ENCODE results near the gene TP53I13. TPM values are rescaled to one million over a fixed set of nuclear protein-coding genes. Genes with fewer than 3 reads are reported as not detected.

Gene TP53I13
- total RNA-seq, 3 donors from 2014 or later, result 40.9 to 53.9 (median 42.1) TPM

DNA sequence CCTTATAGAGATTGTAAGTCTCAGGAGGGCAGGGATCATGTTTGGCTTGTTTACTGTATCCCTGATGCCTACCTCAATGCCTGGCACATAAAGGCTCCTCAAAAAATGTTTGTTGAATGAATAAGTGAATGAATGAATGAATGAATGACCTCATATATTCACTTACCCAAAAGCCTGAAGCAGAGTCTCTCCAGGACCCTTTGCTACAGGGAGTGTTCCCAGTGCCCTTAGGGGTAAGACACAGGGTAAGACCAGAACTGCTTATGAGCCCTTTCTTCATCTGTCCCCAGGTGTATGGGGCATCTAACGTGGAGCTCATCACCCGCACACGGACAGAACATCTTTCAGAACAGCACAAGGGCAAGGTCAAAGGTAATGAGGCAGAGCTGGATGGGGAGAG, 41.9 kb downstream of the TP53I13 start:
- H3K36me3 Mint-ChIP-seq (ENCODE audit: insufficient read depth), result no peaks in the 10 kb centered on the region
- H3K27me3 Mint-ChIP-seq (ENCODE audit: low read depth), result no peaks in the 10 kb centered on the region
- H3K4me1 Mint-ChIP-seq (ENCODE audit: low read depth), result peaks cover 18% of the 10 kb centered on the region
- DNase-seq (no peak), ATAC-seq (no peak)
- H3K4me3 Mint-ChIP-seq, result no peak overlapping the region
- no peaks in the 10 kb centered on the region for H3K9me3 Mint-ChIP-seq

- Mint-ChIP-seq H3K4me3 (no peak overlapping the region), H3K36me3 (ENCODE audit: insufficient read depth) (no peaks in the 10 kb centered on the region), H3K4me1 (ENCODE audit: low read depth) (peaks cover 26% of the 10 kb centered on the region), H3K27me3 (ENCODE audit: low read depth) (no peaks in the 10 kb centered on the region), H3K9me3 (no peaks in the 10 kb centered on the region)
- ATAC-seq (no peak), DNase-seq (no peak)
Observed at GRCh38 chr17:29611351-29612093, 43.0 kb downstream of the TP53I13 start.

GRCh38 chr17:29612094-29612403, 43.5 kb downstream of the TP53I13 start:
- ATAC-seq, result no peak
- Mint-ChIP-seq H3K9me3 (no peaks in the 10 kb centered on the region), H3K4me3 (no peak overlapping the region), H3K36me3 (ENCODE audit: insufficient read depth) (no peaks in the 10 kb centered on the region), H3K27me3 (ENCODE audit: low read depth) (no peaks in the 10 kb centered on the region), H3K4me1 (ENCODE audit: low read depth) (peaks cover 31% of the 10 kb centered on the region)
- no peak for DNase-seq

GRCh38 chr17:29612404-29613280, 44.1 kb downstream of the TP53I13 start:
- no peaks in the 10 kb centered on the region for H3K27me3 Mint-ChIP-seq (ENCODE audit: low read depth)
- no peak for ATAC-seq

GRCh38 chr17:29613352-29613837, 44.9 kb downstream of the TP53I13 start:
- Mint-ChIP-seq H3K9me3 (no peaks in the 10 kb centered on the region), H3K4me1 (ENCODE audit: low read depth) (peaks cover 37% of the 10 kb centered on the region), H3K27me3 (ENCODE audit: low read depth) (no peaks in the 10 kb centered on the region), H3K4me3 (peak overlapping the region; percentile 63), H3K36me3 (ENCODE audit: insufficient read depth) (no peaks in the 10 kb centered on the region)
- ATAC-seq (peak; percentile 47 to 56), DNase-seq (peak; percentile 95)

More at GRCh38 chr17:29612404-29613280, 44.1 kb downstream of the TP53I13 start:
- no peaks in the 10 kb centered on the region for H3K9me3 Mint-ChIP-seq
- peak overlapping the region; percentile 49 for H3K4me3 Mint-ChIP-seq
- no peak for DNase-seq
- H3K4me1 Mint-ChIP-seq (ENCODE audit: low read depth), result peaks cover 37% of the 10 kb centered on the region
- H3K36me3 Mint-ChIP-seq (ENCODE audit: insufficient read depth), result no peaks in the 10 kb centered on the region

GRCh38 chr17:29613856-29614255, 45.4 kb downstream of the TP53I13 start:
- peaks cover 37% of the 10 kb centered on the region for H3K4me1 Mint-ChIP-seq (ENCODE audit: low read depth)
- H3K36me3 Mint-ChIP-seq (ENCODE audit: insufficient read depth), result no peaks in the 10 kb centered on the region
- no peaks in the 10 kb centered on the region for H3K9me3 Mint-ChIP-seq
- peak overlapping the region; percentile 63 for H3K4me3 Mint-ChIP-seq
- DNase-seq (no peak), ATAC-seq (no peak)
- H3K27me3 Mint-ChIP-seq (ENCODE audit: low read depth), result no peaks in the 10 kb centered on the region

GRCh38 chr17:29614349-29615047, 46.0 kb downstream of the TP53I13 start:
- Mint-ChIP-seq H3K4me1 (ENCODE audit: low read depth) (peaks cover 37% of the 10 kb centered on the region), H3K27me3 (ENCODE audit: low read depth) (no peaks in the 10 kb centered on the region), H3K9me3 (no peaks in the 10 kb centered on the region), H3K4me3 (peak overlapping the region; percentile 80), H3K36me3 (ENCODE audit: insufficient read depth) (no peaks in the 10 kb centered on the region)
- ATAC-seq, result no peak
- DNase-seq, result no peak

DNA sequence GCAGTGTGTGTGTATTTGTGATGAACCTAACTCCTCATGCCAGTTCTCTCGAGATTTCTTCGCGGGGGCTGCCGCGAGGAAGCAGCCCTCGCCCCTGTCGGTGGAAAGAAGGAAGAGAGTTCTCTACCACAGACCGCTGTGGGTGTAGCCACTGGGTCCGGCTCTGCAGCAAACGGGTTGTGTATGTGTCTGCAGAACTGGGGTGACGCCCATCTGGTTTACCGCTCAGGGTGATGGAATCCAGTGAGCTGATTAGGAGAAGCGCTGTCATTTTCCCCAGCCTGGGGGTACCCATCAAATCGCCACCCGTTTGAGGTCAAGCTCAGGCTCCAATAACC, 46.5 kb downstream of the TP53I13 start:
- DNase-seq, result peak; percentile 51
- Mint-ChIP-seq H3K27me3 (ENCODE audit: low read depth) (no peaks in the 10 kb centered on the region), H3K4me3 (peak overlapping the region; percentile 80), H3K4me1 (ENCODE audit: low read depth) (peaks cover 37% of the 10 kb centered on the region), H3K9me3 (no peaks in the 10 kb centered on the region), H3K36me3 (ENCODE audit: insufficient read depth) (no peaks in the 10 kb centered on the region)
- peak; percentile 9 to 10 for ATAC-seq

DNA sequence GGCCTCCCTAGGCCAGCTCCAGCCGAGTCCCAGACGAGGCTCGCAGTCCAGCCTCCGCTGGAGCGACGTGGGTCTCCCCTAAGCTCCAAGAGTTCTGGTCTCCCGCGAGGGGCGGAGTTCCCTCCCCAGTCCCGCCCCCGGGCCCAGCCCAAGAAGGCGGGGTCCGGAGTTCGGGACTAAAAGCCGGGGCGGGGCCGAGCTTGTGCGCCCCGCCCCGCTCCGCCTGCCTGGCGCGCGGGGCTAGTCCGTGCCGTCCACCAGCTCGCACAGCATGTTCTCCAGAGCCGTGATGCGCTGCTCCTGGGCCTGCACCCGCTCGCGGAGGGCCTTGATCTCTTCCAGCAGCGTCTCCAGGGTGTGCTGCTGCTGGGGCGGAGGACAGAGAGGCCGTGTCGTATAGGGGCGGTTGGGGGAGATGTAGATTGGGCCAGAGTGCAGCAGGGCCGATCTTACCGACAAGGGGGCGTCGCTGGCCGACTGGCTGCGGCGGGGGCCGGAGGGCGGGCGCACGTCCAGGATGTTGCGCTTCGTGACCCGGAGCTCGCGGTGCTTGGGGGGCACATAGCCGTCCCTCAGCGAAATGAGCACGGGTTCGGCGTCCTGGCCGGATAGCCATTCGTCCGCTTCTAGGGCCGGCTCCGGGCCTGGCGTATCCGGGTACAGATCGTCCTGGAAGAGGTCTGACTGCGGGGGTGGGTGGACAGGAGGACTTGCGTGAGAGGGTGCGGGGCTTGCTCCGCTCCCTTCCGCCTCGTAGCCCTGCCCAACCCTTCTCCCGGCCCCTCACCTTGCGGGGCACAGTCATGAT, 47.2 kb downstream of the TP53I13 start:
- peaks cover 37% of the 10 kb centered on the region for H3K4me1 Mint-ChIP-seq (ENCODE audit: low read depth)
- ATAC-seq (peak; percentile 63), DNase-seq (peak; percentile 82)
- H3K9me3 Mint-ChIP-seq, result no peaks in the 10 kb centered on the region
- H3K36me3 Mint-ChIP-seq (ENCODE audit: insufficient read depth), result no peaks in the 10 kb centered on the region
- peak overlapping the region; percentile 80 for H3K4me3 Mint-ChIP-seq
- no peaks in the 10 kb centered on the region for H3K27me3 Mint-ChIP-seq (ENCODE audit: low read depth)

DNA sequence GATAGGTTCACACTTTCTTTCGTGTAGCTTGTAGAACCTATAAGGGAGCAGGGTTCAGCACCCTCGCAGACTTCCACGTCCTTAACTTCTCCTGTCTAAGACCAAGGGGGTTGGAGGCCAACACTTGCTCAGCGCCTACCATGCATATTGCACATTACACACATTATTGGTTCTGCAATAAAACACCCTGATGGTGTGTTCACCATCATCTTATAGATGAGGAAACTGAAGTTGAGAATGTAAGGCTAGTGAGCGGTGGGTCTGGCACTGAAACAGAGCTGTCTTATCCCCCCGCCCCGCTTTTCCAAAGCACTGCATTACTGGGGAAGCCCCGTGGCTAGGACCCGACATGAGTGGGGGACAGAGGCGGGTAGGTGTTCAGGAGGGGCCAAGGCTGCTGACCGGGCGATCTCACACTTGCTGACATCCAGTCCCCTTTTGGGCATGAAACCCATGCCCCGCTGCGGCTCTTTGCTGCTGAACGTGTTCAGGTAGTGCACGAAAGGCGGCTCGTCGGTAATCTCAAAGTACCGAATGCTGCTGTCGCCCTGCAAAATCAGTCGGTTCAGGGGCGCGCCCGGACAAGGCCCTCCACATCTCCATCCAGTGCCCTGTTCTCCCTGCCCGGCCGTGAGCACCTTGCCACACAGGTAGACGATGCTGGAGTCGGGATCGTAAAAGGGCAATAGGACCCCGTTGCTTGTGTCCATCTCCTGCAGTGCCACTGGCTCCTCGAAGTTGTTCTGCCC, 48.0 kb downstream of the TP53I13 start:
- DNase-seq, result no peak

DNA sequence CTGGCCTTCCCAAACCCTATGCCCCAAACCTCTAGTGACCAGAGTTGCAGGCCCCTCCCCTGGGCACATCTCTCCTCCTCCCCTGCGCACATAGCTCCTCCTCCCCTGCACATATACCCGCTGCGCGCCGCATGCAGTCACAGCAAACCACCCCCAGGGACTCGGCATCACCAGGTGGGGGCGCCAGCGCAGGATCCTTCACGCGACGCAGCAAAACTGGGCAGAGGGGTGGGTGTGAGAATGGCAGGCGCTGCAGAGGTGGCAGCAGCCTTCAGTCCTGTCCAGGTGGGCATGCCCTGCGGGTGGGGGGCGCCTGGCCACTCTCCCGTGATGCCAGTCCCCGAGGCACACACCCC, 48.6 kb downstream of the TP53I13 start:
- Mint-ChIP-seq H3K9me3 (no peaks in the 10 kb centered on the region), H3K36me3 (ENCODE audit: insufficient read depth) (no peaks in the 10 kb centered on the region), H3K27me3 (ENCODE audit: low read depth) (no peaks in the 10 kb centered on the region), H3K4me3 (peak overlapping the region; percentile 80), H3K4me1 (ENCODE audit: low read depth) (peaks cover 41% of the 10 kb centered on the region)
- peak; percentile 88 for DNase-seq
- ATAC-seq, result peak; percentile 68 to 70

More for the DNA sequence above, 48.0 kb downstream of the TP53I13 start:
- Mint-ChIP-seq H3K9me3 (no peaks in the 10 kb centered on the region), H3K27me3 (ENCODE audit: low read depth) (no peaks in the 10 kb centered on the region), H3K4me1 (ENCODE audit: low read depth) (peaks cover 37% of the 10 kb centered on the region), H3K36me3 (ENCODE audit: insufficient read depth) (no peaks in the 10 kb centered on the region), H3K4me3 (peak overlapping the region; percentile 80)
- no peak for ATAC-seq

GRCh38 chr17:29617481-29618271, 49.2 kb downstream of the TP53I13 start:
- ATAC-seq (peak; percentile 42 to 46), DNase-seq (peak; percentile 89)
- Mint-ChIP-seq H3K9me3 (no peaks in the 10 kb centered on the region), H3K36me3 (ENCODE audit: insufficient read depth) (no peaks in the 10 kb centered on the region), H3K4me3 (peak overlapping the region; percentile 80), H3K4me1 (ENCODE audit: low read depth) (peaks cover 42% of the 10 kb centered on the region), H3K27me3 (ENCODE audit: low read depth) (no peaks in the 10 kb centered on the region)

Measured in activated T-cell treated with anti-CD3 and anti-CD28 coated beads, Interleukin-2, amount 50 U/mL, for 4 hours (primary cell).